ENCODE measurements around the gene SNAPIN.
"Not testable (repeated sequence)": the region's sequence is repeated elsewhere in the genome, so short reads cannot be mapped to it uniquely, and the experiment has no call there.

The SNAPIN gene

GRCh38 chr1:153627715-153628626 lies 30.5 kb upstream of the SNAPIN start, which contains the start of gene S100A1:
Gene S100A1 (plus strand): TSS chr1:153628434. CDS start chr1:153630522, 2,088 bp downstream.
- DNase-seq: no peak

GRCh38 chr1:153628638-153629342 lies 29.7 kb upstream of the SNAPIN start:
- no peak for DNase-seq

GRCh38 chr1:153629343-153629665 lies 29.2 kb upstream of the SNAPIN start:
- DNase-seq: no peak

GRCh38 chr1:153629971-153630370 lies 28.5 kb upstream of the SNAPIN start:
- DNase-seq: no peak

GRCh38 chr1:153630384-153630783 lies 28.1 kb upstream of the SNAPIN start:
- no peak for DNase-seq

- DNase-seq: no peak
Measured at GRCh38 chr1:153631047-153632022, 27.2 kb upstream of the SNAPIN start.

- DNase-seq: no peak
Measured at GRCh38 chr1:153633161-153633753, 25.2 kb upstream of the SNAPIN start.

- DNase-seq: peak; percentile 98
Measured at GRCh38 chr1:153633754-153634665, 24.5 kb upstream of the SNAPIN start, which contains the start of gene CHTOP. Gene CHTOP (plus strand): TSS chr1:153634066. CDS start chr1:153636589, 2,523 bp downstream.

GRCh38 chr1:153635872-153636271 lies 22.6 kb upstream of the SNAPIN start:
- DNase-seq: no peak

GRCh38 chr1:153636312-153636711 lies 22.2 kb upstream of the SNAPIN start:
- DNase-seq: no peak

- no peak for DNase-seq
Measured at GRCh38 chr1:153638261-153638660, 20.2 kb upstream of the SNAPIN start.

GRCh38 chr1:153639280-153639679 lies 19.2 kb upstream of the SNAPIN start:
- DNase-seq: no peak

- not testable (repeated sequence) for DNase-seq
Measured at GRCh38 chr1:153640213-153640612, 18.3 kb upstream of the SNAPIN start.

- no peak for DNase-seq
Measured at GRCh38 chr1:153640861-153641260, 17.6 kb upstream of the SNAPIN start.

GRCh38 chr1:153642161-153642560 lies 16.3 kb upstream of the SNAPIN start:
- no peak for DNase-seq

- DNase-seq: no peak
Measured at GRCh38 chr1:153643100-153643499, 15.4 kb upstream of the SNAPIN start.

- no peak for DNase-seq
Measured at GRCh38 chr1:153643816-153644215, 14.7 kb upstream of the SNAPIN start.

GRCh38 chr1:153646672-153647345 lies 11.7 kb upstream of the SNAPIN start:
- DNase-seq: no peak

- no peak for DNase-seq
Measured at GRCh38 chr1:153647346-153647714, 11.2 kb upstream of the SNAPIN start.

- no peak for DNase-seq
Measured at GRCh38 chr1:153648000-153648643, 10.4 kb upstream of the SNAPIN start.

All from retina (tissue), 1 donor.